ENCODE data around the gene CTNNBIP1. TPM values are rescaled to one million over a fixed set of nuclear protein-coding genes. Genes with fewer than 3 reads are reported as not detected.

CTNNBIP1 gene, protein sequence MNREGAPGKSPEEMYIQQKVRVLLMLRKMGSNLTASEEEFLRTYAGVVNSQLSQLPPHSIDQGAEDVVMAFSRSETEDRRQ
- 50.6 and 55.4 TPM in 2 replicates for total RNA-seq (2014; rRNA removed; shearing (Covaris generic))

DNA sequence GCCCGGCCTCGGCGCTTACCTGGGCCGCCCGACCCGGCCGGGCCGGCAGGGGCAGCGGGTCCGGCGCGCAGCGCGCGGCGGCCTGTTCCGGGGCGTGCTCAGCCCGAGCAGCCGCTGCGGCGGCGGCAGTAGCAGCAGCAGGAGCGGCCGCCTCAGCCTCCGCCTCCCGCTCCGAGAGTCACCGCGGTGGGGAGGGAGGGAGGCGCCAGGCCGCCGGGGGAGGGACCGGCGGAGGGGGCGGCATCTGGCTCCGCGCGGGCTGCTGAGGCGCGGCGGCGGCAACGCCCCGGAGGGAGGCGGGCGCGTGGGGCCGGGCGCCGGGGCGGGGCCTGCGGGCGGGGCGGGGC lies at the start of gene CTNNBIP1:
Gene CTNNBIP1 (minus strand): TSS at position 194 of the 347 bp plus-strand sequence. CDS start 38,205 bp downstream, outside the sequence.

DNA sequence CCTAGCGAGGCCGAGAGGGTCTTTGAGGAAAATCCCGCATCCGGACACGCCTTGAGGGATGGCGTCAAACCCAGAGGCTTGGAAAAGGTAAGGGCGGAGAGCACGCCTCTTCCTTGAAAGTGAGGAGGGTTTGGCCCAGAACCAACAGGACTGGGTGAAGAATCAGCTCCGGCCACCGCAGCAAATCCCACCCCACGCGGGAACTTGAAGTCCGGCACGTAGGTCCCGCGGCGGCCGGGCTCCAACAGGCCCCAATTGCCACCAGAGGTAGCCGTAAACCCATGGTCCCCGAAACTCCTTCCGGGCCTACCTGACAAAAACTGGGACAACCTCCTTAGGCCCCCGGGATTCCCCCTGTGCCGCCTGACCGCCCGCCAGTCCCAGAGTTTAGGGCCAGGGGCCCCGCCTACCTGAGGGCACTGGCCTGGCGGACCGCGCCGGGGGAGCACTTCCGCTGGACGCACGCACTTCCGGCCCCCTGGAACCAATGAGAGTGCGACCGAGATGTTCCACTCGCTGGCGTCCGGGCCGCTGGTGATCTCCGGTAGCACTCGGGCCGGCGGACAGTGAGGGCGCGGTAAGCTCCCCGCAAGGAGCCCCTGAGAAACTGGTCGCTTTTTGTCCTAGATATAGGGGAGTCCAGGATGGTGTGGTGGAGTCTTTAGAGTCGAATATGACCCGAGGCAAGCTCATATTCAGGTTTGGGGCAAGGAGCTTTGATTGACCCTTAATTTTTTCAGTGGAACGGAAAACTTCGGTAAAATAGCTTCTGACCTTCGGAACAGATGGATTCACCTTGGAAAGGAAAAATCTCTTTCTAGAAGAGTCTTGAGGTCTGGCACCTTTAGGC lies 33.1 kb upstream of the CTNNBIP1 start, which contains the start of the genes LZIC and NMNAT1:
Gene LZIC (minus strand): TSS at position 453 of the 850 bp plus-strand sequence. CDS start 6,772 bp downstream, outside the sequence.
Gene NMNAT1 (plus strand): TSS at position 537 of the 850 bp plus-strand sequence. CDS start 28,599 bp downstream, outside the sequence.

DNA sequence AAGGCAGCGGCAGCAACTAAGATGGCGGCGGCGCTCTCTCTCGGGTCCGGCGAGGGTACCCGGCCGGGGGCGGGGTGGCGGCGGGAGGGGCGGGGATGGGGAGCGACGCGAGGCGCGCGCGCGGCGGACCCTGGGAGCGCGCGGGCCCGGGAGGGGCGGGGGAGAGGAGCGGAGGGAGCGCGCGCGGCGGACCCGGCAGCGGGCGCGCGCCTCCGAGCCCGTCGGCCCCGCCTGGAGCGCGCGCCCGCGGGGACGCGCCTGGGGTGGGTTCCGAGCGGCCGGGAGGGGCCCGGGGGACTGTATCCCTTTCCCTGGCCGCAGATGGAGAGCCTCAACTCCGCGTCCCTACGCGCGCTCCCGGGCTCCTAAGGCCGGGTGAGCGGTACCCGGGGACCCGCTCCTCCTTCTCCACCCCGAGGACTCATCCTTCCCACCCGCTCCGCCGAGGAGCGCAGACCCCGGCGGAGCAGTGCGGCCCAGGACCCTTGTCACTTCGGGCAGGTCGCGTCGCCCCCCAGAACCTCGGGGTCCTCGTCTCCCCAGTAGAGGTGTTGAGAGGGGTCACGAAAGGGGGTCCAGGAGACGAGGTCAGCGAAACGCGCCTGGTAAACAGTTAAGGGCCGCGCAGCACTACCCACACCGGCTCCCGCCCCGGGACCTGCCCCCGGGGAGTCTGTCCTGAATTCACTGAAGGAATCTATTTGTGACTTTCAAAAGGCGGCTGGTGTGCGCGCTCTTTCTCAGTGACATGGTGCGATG lies 85.9 kb downstream of the CTNNBIP1 start, which contains the start of gene CLSTN1:
Gene CLSTN1 (minus strand): TSS at position 23 of the 759 bp plus-strand sequence. CDS start 232 bp downstream, outside the sequence.

Other genes with a start within 250 kb of the CTNNBIP1 start
- 65.8 and 69.9 TPM in 2 replicates for gene CLSTN1, start 86.3 kb downstream of the CTNNBIP1 start, total RNA-seq (2014; rRNA removed; shearing (Covaris generic))
- gene LZIC, start 33.1 kb upstream of the CTNNBIP1 start, total RNA-seq (2014; rRNA removed; shearing (Covaris generic)) = 29.5 and 31.2 TPM in 2 replicates
- 3.1 and 3.3 TPM in 2 replicates for gene NMNAT1, start 33.2 kb upstream of the CTNNBIP1 start, total RNA-seq (2014; rRNA removed; shearing (Covaris generic))
- gene RBP7, start 87.0 kb upstream of the CTNNBIP1 start, total RNA-seq (2014; rRNA removed; shearing (Covaris generic)) = not detected in 2 replicates
- 30.6 and 38.6 TPM in 2 replicates for gene UBE4B, start 122.7 kb upstream of the CTNNBIP1 start, total RNA-seq (2014; rRNA removed; shearing (Covaris generic))

Measured in A375 (cell line).